HEK293 (cell line): ENCODE results near the gene CIROP.

Source experiments
- PBX3 ChIP-seq: sonication (generic); formaldehyde crosslinking; IDR thresholded peaks from 2 replicates; pipeline ENCODE4 v1.8.1; 2022; ENCODE audit warnings: mild to moderate bottlenecking, moderate library complexity, missing genetic modification reagents
- ZNF2 ChIP-seq: fragments of 450-650 bp; formaldehyde crosslinking; IDR thresholded peaks from 2 replicates; pipeline ENCODE4 v1.5.1; 2016; ENCODE audit warnings: missing biosample characterization, missing genetic modification characterization
- ZNF670 ChIP-seq: fragments of 450-650 bp; formaldehyde crosslinking; IDR thresholded peaks from 2 replicates; pipeline ENCODE4 v1.5.1; 2016; ENCODE audit warnings: missing biosample characterization, missing genetic modification characterization, low read depth
- ZNF792 ChIP-seq: fragments of 450-650 bp; formaldehyde crosslinking; IDR thresholded peaks from 2 replicates; pipeline ENCODE4 v1.5.1; 2016; ENCODE audit warnings: missing biosample characterization, missing genetic modification characterization
- TF ChIP-seq, protein P1 (sequence below): fragments of 450-650 bp; formaldehyde crosslinking; IDR thresholded peaks from 2 replicates; pipeline ENCODE4 v1.5.1; 2016; ENCODE audit warnings: missing biosample characterization, missing genetic modification characterization
- TF ChIP-seq, protein P2 (sequence below): IDR thresholded peaks from 2 replicates; pipeline ENCODE4 v1.6.1; 2011; ENCODE audit warnings: mild to moderate bottlenecking, low read depth, low read length, borderline replicate concordance
- TF ChIP-seq, protein P3 (sequence below): fragments of 450-650 bp; formaldehyde crosslinking; IDR thresholded peaks from 2 replicates; pipeline ENCODE4 v1.5.1; 2016; ENCODE audit warnings: missing biosample characterization, missing genetic modification characterization
- TF ChIP-seq, protein P4 (sequence below): fragments of 450-650 bp; formaldehyde crosslinking; optimal IDR thresholded peaks from 2 replicates; pipeline ENCODE3; 2016; ENCODE audit warnings: missing biosample characterization, mild to moderate bottlenecking, missing genetic modification characterization

- TF ChIP-seq, protein P1, sequence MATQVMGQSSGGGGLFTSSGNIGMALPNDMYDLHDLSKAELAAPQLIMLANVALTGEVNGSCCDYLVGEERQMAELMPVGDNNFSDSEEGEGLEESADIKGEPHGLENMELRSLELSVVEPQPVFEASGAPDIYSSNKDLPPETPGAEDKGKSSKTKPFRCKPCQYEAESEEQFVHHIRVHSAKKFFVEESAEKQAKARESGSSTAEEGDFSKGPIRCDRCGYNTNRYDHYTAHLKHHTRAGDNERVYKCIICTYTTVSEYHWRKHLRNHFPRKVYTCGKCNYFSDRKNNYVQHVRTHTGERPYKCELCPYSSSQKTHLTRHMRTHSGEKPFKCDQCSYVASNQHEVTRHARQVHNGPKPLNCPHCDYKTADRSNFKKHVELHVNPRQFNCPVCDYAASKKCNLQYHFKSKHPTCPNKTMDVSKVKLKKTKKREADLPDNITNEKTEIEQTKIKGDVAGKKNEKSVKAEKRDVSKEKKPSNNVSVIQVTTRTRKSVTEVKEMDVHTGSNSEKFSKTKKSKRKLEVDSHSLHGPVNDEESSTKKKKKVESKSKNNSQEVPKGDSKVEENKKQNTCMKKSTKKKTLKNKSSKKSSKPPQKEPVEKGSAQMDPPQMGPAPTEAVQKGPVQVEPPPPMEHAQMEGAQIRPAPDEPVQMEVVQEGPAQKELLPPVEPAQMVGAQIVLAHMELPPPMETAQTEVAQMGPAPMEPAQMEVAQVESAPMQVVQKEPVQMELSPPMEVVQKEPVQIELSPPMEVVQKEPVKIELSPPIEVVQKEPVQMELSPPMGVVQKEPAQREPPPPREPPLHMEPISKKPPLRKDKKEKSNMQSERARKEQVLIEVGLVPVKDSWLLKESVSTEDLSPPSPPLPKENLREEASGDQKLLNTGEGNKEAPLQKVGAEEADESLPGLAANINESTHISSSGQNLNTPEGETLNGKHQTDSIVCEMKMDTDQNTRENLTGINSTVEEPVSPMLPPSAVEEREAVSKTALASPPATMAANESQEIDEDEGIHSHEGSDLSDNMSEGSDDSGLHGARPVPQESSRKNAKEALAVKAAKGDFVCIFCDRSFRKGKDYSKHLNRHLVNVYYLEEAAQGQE (tag by site-specific recombination) = no peak
- TF ChIP-seq, protein P2, sequence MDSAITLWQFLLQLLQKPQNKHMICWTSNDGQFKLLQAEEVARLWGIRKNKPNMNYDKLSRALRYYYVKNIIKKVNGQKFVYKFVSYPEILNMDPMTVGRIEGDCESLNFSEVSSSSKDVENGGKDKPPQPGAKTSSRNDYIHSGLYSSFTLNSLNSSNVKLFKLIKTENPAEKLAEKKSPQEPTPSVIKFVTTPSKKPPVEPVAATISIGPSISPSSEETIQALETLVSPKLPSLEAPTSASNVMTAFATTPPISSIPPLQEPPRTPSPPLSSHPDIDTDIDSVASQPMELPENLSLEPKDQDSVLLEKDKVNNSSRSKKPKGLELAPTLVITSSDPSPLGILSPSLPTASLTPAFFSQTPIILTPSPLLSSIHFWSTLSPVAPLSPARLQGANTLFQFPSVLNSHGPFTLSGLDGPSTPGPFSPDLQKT = no peak
- TF ChIP-seq PBX3 (no peak), ZNF670 (tag by site-specific recombination) (no peak), ZNF792 (tag by site-specific recombination) (no peak), ZNF2 (tag by site-specific recombination) (no peak)
- TF ChIP-seq, protein P3, sequence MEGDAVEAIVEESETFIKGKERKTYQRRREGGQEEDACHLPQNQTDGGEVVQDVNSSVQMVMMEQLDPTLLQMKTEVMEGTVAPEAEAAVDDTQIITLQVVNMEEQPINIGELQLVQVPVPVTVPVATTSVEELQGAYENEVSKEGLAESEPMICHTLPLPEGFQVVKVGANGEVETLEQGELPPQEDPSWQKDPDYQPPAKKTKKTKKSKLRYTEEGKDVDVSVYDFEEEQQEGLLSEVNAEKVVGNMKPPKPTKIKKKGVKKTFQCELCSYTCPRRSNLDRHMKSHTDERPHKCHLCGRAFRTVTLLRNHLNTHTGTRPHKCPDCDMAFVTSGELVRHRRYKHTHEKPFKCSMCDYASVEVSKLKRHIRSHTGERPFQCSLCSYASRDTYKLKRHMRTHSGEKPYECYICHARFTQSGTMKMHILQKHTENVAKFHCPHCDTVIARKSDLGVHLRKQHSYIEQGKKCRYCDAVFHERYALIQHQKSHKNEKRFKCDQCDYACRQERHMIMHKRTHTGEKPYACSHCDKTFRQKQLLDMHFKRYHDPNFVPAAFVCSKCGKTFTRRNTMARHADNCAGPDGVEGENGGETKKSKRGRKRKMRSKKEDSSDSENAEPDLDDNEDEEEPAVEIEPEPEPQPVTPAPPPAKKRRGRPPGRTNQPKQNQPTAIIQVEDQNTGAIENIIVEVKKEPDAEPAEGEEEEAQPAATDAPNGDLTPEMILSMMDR (tag by site-specific recombination) = no peak
- TF ChIP-seq, protein P4, sequence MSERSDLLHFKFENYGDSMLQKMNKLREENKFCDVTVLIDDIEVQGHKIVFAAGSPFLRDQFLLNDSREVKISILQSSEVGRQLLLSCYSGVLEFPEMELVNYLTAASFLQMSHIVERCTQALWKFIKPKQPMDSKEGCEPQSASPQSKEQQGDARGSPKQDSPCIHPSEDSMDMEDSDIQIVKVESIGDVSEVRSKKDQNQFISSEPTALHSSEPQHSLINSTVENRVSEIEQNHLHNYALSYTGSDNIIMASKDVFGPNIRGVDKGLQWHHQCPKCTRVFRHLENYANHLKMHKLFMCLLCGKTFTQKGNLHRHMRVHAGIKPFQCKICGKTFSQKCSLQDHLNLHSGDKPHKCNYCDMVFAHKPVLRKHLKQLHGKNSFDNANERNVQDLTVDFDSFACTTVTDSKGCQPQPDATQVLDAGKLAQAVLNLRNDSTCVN (tag by site-specific recombination) = no peak
Measured at GRCh38 chr14:23085458-23085857, 19.3 kb downstream of the CIROP start.
